GM12892 (cell line): ENCODE data around the gene CELA2A.

Experiments used
- POLR2A ChIP-seq: IDR thresholded peaks from 2 replicates; pipeline ENCODE4 v1.6.1; 2011; ENCODE audit warnings: low read depth, low read length, control low read depth
- POLR2AphosphoS5 ChIP-seq: IDR thresholded peaks from 2 replicates; pipeline ENCODE4 v1.6.1; 2011; ENCODE audit warnings: low read depth, low read length, control low read depth

GRCh38 chr1:15519625-15520024 is 63.1 kb downstream of the CELA2A start:
- TF ChIP-seq POLR2AphosphoS5 (no peak), POLR2A (no peak)
